ENCODE data around the gene C16orf89. TPM values are rescaled to one million over a fixed set of nuclear protein-coding genes. Genes with fewer than 3 reads are reported as not detected.

Gene C16orf89
- total RNA-seq, 1 donor from 2014 or later: not detected

- no peak for DNase-seq
Observed at GRCh38 chr16:5027575-5028235, 38.1 kb downstream of the C16orf89 start.

GRCh38 chr16:5027086-5027485, 38.7 kb downstream of the C16orf89 start:
- DNase-seq: no peak

DNA sequence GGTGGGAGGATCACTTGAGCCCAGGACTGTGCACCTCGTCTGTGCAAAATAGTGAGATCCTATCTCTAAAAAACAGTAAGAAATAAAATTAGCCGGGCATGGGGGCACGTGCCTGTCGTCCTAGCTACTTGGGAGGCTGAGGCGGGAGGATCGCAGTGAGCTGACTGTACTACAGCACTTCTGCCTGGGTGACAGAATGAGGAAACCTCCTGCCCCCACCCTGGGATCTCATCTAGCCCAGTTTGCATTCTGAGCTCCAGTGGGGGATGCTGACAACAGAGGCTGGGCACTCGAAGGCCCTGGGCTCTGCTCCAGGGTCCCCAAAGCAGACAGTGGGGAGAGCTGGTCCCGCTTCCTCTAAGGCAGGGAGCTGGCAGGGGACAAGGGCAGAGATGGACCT, 39.1 kb downstream of the C16orf89 start:
- DNase-seq: no peak

- peak; percentile 40 for DNase-seq
Observed at GRCh38 chr16:5025171-5025632, 40.6 kb downstream of the C16orf89 start.

DNA sequence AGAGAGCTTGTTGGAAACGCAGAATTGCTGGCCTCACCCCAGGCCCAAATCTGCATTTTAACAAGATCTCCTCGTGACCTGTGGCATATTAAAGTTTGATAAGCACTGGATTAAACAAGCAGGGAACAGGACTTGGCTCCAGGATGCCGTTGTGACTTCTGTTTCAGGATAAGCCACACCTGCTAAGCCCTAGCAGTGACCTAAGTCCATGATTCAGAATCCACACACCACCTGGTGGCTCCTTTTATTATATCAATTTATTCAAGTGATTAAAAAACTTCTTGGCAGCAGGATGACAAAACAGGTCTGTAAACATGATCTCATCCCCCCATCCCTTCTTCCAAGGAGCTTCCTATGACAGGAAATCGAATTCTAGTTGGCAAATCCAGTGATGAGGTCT, 41.1 kb downstream of the C16orf89 start:
- DNase-seq: peak; percentile 59

GRCh38 chr16:5022521-5022920, 43.2 kb downstream of the C16orf89 start:
- DNase-seq: no peak

DNA sequence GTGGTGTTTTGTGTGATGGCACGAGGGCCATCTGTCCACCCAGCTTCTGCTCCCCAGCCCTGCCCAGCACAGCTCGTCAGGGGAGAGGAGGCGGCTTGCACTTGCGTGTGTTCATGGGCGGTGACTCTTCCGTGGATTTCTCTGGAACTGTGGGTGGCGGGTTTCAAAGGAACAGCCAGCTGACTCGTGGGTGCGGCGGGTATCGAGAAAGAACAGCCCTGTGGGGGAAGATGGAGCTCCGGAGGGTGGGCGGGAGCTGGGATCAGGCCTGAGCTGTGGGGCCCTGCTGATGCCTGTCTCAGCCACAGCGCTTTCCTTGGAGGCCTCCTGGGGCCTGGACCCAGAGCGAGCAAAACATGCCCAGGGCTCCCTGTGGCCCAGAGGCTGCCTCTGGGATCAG, 45.2 kb downstream of the C16orf89 start:
- DNase-seq: no peak

- DNase-seq: no peak
Observed at GRCh38 chr16:5019775-5020174, 46.0 kb downstream of the C16orf89 start.

DNA sequence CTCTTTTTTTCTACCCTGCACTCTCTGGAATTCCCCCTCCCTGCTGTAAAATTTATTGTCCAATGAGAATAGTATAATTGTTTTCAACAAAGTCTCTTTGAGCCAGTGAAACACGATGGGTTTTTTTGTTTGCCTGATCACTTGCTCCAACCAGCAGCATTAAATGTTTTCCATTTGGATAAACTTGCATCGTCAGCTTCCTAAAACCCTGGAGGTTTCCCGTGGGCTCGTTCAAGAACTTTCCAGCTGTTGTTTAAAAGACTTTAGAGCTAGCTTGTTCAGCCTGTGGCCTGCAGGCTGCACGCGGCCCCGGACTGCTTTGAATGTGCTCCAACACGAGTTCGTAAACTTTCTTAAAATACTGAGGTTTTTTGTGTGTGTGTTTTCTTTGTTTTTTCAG, 47.0 kb downstream of the C16orf89 start:
- no peak for DNase-seq

GRCh38 chr16:5017678-5017969, 48.1 kb downstream of the C16orf89 start:
- no peak for DNase-seq

- no peak for DNase-seq
Observed at GRCh38 chr16:5016967-5017677, 48.6 kb downstream of the C16orf89 start.

- no peak for DNase-seq
Observed at GRCh38 chr16:5015887-5016286, 49.9 kb downstream of the C16orf89 start.

DNA sequence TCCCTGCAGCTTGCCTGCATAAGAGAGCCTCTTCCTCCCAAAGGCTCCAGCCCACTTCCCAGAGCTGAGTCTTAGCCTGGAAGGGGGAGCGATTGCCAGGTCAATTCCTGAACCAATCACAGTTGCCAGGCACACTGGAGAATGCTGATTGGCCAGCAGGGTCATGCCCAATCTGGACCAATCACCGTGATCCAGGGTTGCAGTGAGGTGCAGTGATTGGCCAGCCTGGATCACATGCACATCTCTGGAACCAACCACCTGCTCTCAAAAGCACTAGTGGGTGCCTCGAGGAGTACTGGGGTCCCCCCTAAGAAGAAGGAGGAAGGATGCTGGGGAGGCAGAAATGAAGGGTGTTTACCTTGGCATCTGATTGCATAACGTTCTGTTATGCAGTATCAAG, 50.4 kb downstream of the C16orf89 start:
- DNase-seq: peak; percentile 3

DNA sequence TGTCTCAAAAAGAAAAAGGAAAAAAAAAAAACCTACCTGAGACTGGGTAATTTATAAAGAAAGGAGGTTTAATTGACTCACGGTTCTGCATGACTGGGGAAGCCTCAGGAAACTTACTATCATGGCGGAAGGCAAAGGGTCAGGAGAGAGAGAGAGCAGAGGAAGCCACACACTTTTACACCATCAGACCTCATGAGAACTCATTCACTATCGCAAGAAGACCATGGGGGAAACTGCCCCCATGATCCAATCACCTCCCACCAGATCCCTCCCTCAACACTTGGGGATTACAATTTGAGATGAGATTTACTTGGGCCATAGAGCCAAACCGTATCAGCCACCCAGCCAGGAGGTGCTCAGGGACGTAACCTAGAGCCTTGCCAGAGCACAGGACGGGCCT, 52.9 kb downstream of the C16orf89 start:
- DNase-seq: no peak

- DNase-seq: no peak
Observed at GRCh38 chr16:5011637-5012036, 54.1 kb downstream of the C16orf89 start.

- DNase-seq: no peak
Observed at GRCh38 chr16:5010576-5011329, 55.0 kb downstream of the C16orf89 start.

- no peak for DNase-seq
Observed at GRCh38 chr16:5008311-5008731, 57.4 kb downstream of the C16orf89 start.

DNA sequence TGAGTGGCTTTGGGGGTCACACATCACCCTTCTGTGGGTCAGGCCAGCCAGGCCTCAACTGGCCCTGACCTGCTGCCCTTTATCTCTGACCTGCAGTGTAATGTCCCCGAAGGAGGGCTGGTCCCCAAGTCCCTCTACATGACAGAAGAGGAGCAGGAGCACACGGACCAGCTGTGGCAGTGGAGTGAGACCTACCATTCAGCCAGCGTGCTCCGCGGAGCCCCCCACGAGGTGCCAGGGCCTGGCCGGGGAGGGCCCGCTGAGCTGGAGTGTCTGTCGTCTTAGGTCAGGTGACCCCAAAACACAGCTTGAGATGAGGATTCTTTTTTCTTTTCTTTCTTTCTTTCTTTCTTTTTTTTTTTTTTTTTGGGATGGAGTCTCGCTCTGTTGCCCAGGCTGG, 58.5 kb downstream of the C16orf89 start:
- DNase-seq: no peak

DNA sequence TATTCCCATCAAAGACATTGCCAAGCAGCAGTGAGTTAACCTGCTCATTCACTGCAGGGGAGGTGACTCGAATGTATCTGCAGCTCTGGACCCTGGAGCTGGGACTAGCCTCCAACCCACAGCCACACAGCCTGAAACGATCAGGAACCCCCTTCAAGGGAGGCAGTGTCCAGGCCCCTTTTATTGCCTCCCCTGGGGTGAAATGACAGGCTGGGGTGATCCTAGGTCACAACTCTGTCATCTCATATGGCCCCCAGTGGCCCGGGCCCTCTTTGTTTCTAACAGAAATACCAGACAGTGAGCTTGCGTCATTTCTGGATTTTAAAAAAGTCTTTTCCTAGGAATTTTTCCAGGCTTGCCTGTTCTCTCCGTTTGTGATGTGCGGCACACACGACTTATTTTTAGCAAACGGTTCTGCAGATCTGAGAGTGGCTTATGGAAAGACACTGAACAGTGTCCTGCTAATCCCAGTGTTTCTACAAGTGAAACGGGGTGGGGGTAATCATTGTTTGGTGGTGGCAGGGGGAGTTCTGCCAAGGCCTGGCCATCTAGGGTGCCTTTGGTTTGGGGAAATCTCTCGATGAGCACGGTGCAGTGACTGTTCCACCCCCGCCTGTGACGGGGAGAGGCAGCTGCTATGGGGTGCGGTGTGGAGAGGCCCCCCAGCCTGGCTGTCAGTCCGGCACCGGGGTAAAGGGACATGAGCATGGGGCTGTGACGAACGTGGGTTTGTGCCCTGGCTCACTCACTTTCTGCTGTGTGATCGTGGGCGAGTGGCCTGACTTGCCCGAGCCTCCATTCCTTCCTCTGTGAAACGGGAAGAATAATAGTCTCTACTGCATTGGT, 59.2 kb downstream of the C16orf89 start:
- no peak for DNase-seq

DNA sequence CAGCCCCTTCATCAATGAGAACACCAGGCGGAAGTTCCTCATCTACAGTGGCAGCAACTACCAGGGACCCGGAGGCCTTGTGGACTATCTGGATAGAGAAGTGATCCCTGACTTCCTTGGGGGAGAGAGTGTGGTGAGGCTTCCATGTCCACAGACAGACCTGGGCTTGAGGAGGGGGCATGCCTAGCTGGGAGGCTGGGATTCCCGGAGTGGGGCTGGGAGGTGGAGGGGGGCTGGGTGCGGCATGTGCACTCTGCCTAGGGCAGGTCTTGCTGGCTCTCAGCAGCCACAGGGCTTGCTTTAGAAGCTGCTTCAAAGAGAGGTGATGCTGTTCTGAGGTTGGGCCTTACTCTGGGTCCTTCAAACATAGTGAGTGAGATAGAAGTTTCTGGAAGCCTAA, 59.8 kb downstream of the C16orf89 start:
- DNase-seq: no peak

- DNase-seq: no peak
Observed at GRCh38 chr16:5004311-5004710, 61.4 kb downstream of the C16orf89 start.

- no peak for DNase-seq
Observed at GRCh38 chr16:5003828-5004227, 61.9 kb downstream of the C16orf89 start.

- no peak for DNase-seq
Observed at GRCh38 chr16:5003211-5003610, 62.5 kb downstream of the C16orf89 start.

Data from dermis blood vessel endothelial cell (primary cell).